ENCODE data around the gene OGG1. TPM values are rescaled to one million over a fixed set of nuclear protein-coding genes. Genes with fewer than 3 reads are reported as not detected.

The OGG1 gene
- total RNA-seq, 4 donors from 2014 or later = 26.8 to 54.9 (median 40.6) TPM

DNA sequence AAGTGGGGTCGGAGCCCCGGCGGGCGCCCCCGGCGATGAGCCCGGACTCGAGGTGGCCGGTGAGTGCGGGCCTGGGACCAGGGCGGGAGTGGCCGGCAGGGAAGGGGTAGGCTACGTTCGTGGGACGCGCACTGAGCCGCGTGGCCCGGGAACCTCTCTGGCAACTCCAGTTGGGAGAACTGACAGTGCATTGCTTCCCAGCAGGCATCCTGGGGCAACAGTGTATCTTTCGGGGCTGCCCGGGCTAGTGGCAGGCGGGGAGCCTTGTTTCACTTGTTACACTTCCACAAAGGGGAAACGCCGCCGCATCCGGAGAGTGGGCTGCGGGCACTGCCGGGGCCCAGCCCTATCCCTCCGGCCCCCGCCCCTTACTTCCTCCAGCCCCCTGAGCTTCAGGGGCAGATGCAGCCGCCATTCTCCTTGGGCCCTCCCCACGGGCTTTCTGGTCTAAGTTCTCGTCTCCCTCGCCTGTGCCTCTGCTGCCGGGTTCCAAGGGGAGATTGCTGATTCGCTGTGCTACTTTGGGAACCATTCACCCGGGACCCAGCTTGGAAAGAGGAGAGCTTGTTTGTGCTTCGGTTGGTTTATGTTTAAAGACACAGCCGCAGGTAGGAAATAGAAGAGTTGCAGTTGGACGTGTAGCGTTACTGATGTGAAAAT lies 17.5 kb upstream of the OGG1 start:
- Histone ChIP-seq H3K27ac (peak overlapping the region; percentile 92 to 96 (median 94)), H3K4me3 (peak overlapping the region; percentile 71 to 100 (median 94)), H3K4me1 (peaks cover 0 to 44% (median 20%) of the 10 kb centered on the region in 4 donors), H3K27me3 (no peaks in the 10 kb centered on the region), H3K9me3 (no peaks in the 10 kb centered on the region), H3K36me3 (peaks cover 0 to 29% (median 0%) of the 10 kb centered on the region in 3 donors)
- no peak for DNase-seq (ENCODE audit: low spot score in 2 of 2)
- 3 to 6% methylated on average over 17 to 41 of the region's 41 CpGs for WGBS, 2 donors
- TF ChIP-seq, protein P1, sequence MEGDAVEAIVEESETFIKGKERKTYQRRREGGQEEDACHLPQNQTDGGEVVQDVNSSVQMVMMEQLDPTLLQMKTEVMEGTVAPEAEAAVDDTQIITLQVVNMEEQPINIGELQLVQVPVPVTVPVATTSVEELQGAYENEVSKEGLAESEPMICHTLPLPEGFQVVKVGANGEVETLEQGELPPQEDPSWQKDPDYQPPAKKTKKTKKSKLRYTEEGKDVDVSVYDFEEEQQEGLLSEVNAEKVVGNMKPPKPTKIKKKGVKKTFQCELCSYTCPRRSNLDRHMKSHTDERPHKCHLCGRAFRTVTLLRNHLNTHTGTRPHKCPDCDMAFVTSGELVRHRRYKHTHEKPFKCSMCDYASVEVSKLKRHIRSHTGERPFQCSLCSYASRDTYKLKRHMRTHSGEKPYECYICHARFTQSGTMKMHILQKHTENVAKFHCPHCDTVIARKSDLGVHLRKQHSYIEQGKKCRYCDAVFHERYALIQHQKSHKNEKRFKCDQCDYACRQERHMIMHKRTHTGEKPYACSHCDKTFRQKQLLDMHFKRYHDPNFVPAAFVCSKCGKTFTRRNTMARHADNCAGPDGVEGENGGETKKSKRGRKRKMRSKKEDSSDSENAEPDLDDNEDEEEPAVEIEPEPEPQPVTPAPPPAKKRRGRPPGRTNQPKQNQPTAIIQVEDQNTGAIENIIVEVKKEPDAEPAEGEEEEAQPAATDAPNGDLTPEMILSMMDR (IDR thresholded peaks at IDR 0.05) = no peak
- no peak for TF ChIP-seq EP300 (IDR thresholded peaks at IDR 0.05)
- TF ChIP-seq POLR2A (IDR thresholded peaks at IDR 0.05) = no peak

DNA sequence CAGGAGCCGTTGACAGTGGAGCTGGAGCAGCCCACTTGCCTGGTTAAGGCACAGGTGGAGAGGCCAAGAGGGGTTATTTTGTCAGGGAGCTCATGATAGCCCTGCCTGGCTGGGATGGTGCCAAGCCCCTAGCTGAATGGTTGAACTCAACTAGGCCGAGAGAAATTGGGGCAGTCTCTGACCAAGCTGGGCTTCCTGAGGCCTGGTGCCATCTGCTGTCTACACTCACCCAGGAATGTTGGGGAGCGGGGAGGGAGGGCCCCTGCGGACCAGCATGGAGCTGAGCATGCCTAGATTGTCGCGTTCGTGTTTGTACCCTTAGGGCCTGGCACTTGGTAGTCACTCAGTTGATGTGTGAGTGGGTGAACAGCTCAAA lies 17.0 kb upstream of the OGG1 start:
- peaks cover 0 to 34% (median 0%) of the 10 kb centered on the region in 3 donors for H3K36me3 ChIP-seq
- no peaks in the 10 kb centered on the region for H3K9me3 ChIP-seq
- H3K27me3 ChIP-seq = no peaks in the 10 kb centered on the region
- H3K4me3 ChIP-seq = peak overlapping the region; percentile 71 to 100 (median 94)
- WGBS, 2 donors = 39 to 43% methylated on average over 5 to 6 of the region's 7 CpGs
- DNase-seq (ENCODE audit: low spot score in 2 of 2) = no peak
- H3K27ac ChIP-seq = peak overlapping the region in 2 of 4 donors; percentile 95 to 96
- peaks cover 0 to 44% (median 20%) of the 10 kb centered on the region in 4 donors for H3K4me1 ChIP-seq
- TF ChIP-seq, protein P1 (IDR thresholded peaks at IDR 0.05) = no peak
- TF ChIP-seq POLR2A (IDR thresholded peaks at IDR 0.05) = no peak
- TF ChIP-seq EP300 (IDR thresholded peaks at IDR 0.05) = no peak

DNA sequence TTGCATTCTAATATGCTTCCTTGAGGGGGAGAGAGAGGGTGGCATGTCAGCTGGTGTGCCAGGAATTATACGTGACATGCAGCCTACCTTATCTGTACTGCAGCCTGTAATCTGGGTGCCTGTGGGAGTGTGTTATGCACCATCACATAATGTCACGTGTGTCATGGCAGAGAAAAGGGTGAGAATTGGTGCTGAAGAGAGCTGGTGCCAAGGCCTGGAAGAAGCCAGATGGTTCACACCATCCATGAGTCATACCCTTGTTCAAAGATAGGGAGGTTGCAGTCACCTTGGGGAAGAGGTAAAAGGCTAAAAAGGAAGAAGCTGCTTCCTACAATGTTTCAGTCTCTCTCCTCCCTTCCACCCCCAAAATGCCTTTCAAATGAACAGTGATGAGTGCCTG lies 12.9 kb upstream of the OGG1 start:
- 72 to 74% methylated on average over 2 of the region's 2 CpGs for WGBS, 2 donors
- Histone ChIP-seq H3K4me1 (peaks cover 0 to 34% (median 16%) of the 10 kb centered on the region in 4 donors), H3K27ac (no peak overlapping the region), H3K36me3 (peaks cover 8 to 75% (median 36%) of the 10 kb centered on the region in 3 donors), H3K27me3 (no peaks in the 10 kb centered on the region), H3K9me3 (no peaks in the 10 kb centered on the region), H3K4me3 (no peak overlapping the region)
- TF ChIP-seq EP300 (IDR thresholded peaks at IDR 0.05) = no peak
- no peak for TF ChIP-seq POLR2A (IDR thresholded peaks at IDR 0.05)
- TF ChIP-seq, protein P1 (IDR thresholded peaks at IDR 0.05) = no peak
- DNase-seq (ENCODE audit: low spot score in 2 of 2) = no peak

DNA sequence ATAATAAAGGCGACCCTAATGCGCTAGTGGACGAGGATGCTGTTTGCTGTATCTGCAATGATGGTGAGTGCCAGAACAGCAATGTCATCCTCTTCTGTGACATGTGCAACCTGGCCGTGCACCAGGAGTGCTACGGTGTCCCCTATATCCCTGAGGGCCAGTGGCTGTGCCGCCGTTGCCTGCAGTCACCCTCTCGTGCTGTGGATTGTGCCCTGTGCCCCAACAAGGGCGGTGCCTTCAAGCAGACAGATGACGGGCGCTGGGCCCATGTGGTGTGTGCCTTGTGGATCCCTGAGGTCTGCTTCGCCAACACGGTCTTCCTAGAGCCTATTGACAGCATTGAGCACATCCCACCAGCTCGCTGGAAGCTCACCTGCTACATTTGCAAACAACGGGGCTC lies 10.6 kb upstream of the OGG1 start:
- TF ChIP-seq POLR2A (IDR thresholded peaks at IDR 0.05) (no peak), EP300 (IDR thresholded peaks at IDR 0.05) (no peak)
- TF ChIP-seq, protein P1 (IDR thresholded peaks at IDR 0.05) = no peak
- H3K36me3 ChIP-seq = peaks cover 12 to 96% (median 58%) of the 10 kb centered on the region in 3 donors
- H3K4me3 ChIP-seq = no peak overlapping the region
- peaks cover 0 to 12% (median 0%) of the 10 kb centered on the region in 4 donors for H3K4me1 ChIP-seq
- 88 to 89% methylated on average over 5 to 14 of the region's 15 CpGs for WGBS, 2 donors
- DNase-seq (ENCODE audit: low spot score in 2 of 2) = no peak
- no peaks in the 10 kb centered on the region for H3K27me3 ChIP-seq
- no peaks in the 10 kb centered on the region for H3K9me3 ChIP-seq
- no peak overlapping the region for H3K27ac ChIP-seq

DNA sequence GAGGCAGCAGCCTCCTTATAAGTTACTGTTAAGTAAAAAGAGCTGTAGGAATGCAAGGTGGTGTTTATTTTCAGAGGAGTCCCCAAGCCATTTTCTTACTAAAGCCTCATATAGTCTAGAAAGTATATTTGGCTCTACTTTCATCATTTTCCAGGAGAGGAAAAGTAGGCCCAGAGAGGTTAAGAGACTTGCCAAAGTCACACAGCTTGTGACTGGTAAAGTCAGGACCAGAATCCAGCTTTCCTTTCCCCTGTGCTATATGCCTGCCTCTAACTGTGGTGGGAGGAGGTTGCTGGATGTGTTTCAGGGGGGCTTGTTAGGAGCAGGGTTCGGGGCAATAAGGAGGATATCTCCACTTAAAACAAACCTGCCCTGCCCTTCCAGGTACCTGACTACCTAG lies 7.2 kb upstream of the OGG1 start:
- no peaks in the 10 kb centered on the region for H3K27me3 ChIP-seq
- H3K4me3 ChIP-seq = no peak overlapping the region
- WGBS, 2 donors = 87 to 90% methylated on average over 1 of the region's 1 CpG
- no peaks in the 10 kb centered on the region for H3K9me3 ChIP-seq
- no peaks in the 10 kb centered on the region for H3K4me1 ChIP-seq
- TF ChIP-seq POLR2A (IDR thresholded peaks at IDR 0.05) (no peak), EP300 (IDR thresholded peaks at IDR 0.05) (no peak)
- TF ChIP-seq, protein P1 (IDR thresholded peaks at IDR 0.05) = no peak
- no peak for DNase-seq (ENCODE audit: low spot score in 2 of 2)
- peaks cover 17 to 100% (median 70%) of the 10 kb centered on the region in 3 donors for H3K36me3 ChIP-seq
- H3K27ac ChIP-seq = no peak overlapping the region
